Astrocyte (in vitro differentiated cells and primary cell): ENCODE results near the gene CDH11. TPM values are rescaled to one million over a fixed set of nuclear protein-coding genes. Genes with fewer than 3 reads are reported as not detected.

Experiments used
- DNase-seq: peaks from one replicate; pipeline ENCODE4 v3.0.0-alpha.2; 2010; ENCODE audit warnings: low read depth
- FAIRE-seq: peaks from 2 replicates; lab custom pipeline; 2011; peaks lifted over from hg19 to GRCh38; lab: Jason Lieb, UNC
- H2AFZ ChIP-seq: 2 replicates; pipeline ENCODE4 v1.6.0; 2012; ENCODE audit warnings: low read depth, low read length, inconsistent platforms
- H3K27ac ChIP-seq: 2 replicates; pipeline ENCODE4 v1.5.1; 2011; ENCODE audit warnings: low read depth, low read length, inconsistent platforms
- H3K27me3 ChIP-seq: 2 replicates; pipeline ENCODE4 v1.6.0; 2011; ENCODE audit warnings: low read length, inconsistent platforms; ENCODE audit not compliant: insufficient read depth
- H3K36me3 ChIP-seq: 2 replicates; pipeline ENCODE4 v1.5.1; 2011; ENCODE audit warnings: low read length, inconsistent platforms; ENCODE audit not compliant: insufficient read depth
- H3K4me1 ChIP-seq: 2 replicates; pipeline ENCODE4 v1.5.1; 2011; ENCODE audit warnings: low read length, inconsistent platforms; ENCODE audit not compliant: insufficient read depth
- H3K4me2 ChIP-seq: 2 replicates; pipeline ENCODE4 v1.6.0; 2012; ENCODE audit warnings: low read length, inconsistent platforms
- H3K4me3 ChIP-seq: 2 replicates; pipeline ENCODE4 v1.5.1; 2011; ENCODE audit warnings: low read depth, mild to moderate bottlenecking, low read length, inconsistent platforms; ENCODE audit not compliant: insufficient read depth
- H3K79me2 ChIP-seq: 2 replicates; pipeline ENCODE4 v1.6.0; 2012; ENCODE audit warnings: mild to moderate bottlenecking, low read length, inconsistent platforms; ENCODE audit not compliant: insufficient read depth
- H3K9ac ChIP-seq: 2 replicates; pipeline ENCODE4 v1.6.0; 2012; ENCODE audit warnings: mild to moderate bottlenecking, low read length, inconsistent platforms
- H3K9me3 ChIP-seq: 2 replicates; pipeline ENCODE4 v1.5.1; 2012; ENCODE audit warnings: low read depth, mild to moderate bottlenecking, low read length, inconsistent platforms; ENCODE audit not compliant: insufficient read depth
- H4K20me1 ChIP-seq: 2 replicates; pipeline ENCODE4 v1.6.0; 2012; ENCODE audit warnings: low read length, inconsistent platforms; ENCODE audit not compliant: insufficient read depth
- H3K27ac Mint-ChIP-seq: one replicate; pipeline ENCODE4 v1.8.0; 2021; ENCODE audit warnings: mild to moderate bottlenecking, mixed read lengths; ENCODE audit not compliant: unreplicated experiment
- H3K27me3 Mint-ChIP-seq: one replicate; pipeline ENCODE4 v1.8.0; 2021; ENCODE audit warnings: low read depth, mixed read lengths; ENCODE audit not compliant: unreplicated experiment
- H3K36me3 Mint-ChIP-seq: one replicate; pipeline ENCODE4 v1.8.0; 2021; ENCODE audit warnings: low read depth, mixed read lengths; ENCODE audit not compliant: unreplicated experiment
- H3K4me1 Mint-ChIP-seq: one replicate; pipeline ENCODE4 v1.8.0; 2021; ENCODE audit warnings: low read depth, mixed read lengths; ENCODE audit not compliant: unreplicated experiment
- H3K4me3 Mint-ChIP-seq: one replicate; pipeline ENCODE4 v1.8.0; 2021; ENCODE audit warnings: mild to moderate bottlenecking, moderate library complexity, mixed read lengths; ENCODE audit not compliant: unreplicated experiment
- H3K9me3 Mint-ChIP-seq: one replicate; pipeline ENCODE4 v1.8.0; 2021; ENCODE audit warnings: mild to moderate bottlenecking, mixed read lengths; ENCODE audit not compliant: unreplicated experiment
- CTCF ChIP-seq: IDR thresholded peaks from 2 replicates; pipeline ENCODE4 v1.5.1; 2011; ENCODE audit warnings: low read depth, mild to moderate bottlenecking, inconsistent platforms, low read length, moderate library complexity; ENCODE audit not compliant: insufficient read depth
- EZH2 ChIP-seq: IDR thresholded peaks from 2 replicates; pipeline ENCODE4 v1.6.1; 2012; ENCODE audit warnings: mild to moderate bottlenecking, low read length, inconsistent platforms; ENCODE audit not compliant: insufficient read depth
- total RNA-seq: library from RNA; stranded (reverse); gene quantifications from 2 replicates; pipeline ENCODE4 v1.2.1, GENCODE V29; 2021

The CDH11 gene
- total RNA-seq, 1 donor from 2014 or later: 313 TPM

DNA sequence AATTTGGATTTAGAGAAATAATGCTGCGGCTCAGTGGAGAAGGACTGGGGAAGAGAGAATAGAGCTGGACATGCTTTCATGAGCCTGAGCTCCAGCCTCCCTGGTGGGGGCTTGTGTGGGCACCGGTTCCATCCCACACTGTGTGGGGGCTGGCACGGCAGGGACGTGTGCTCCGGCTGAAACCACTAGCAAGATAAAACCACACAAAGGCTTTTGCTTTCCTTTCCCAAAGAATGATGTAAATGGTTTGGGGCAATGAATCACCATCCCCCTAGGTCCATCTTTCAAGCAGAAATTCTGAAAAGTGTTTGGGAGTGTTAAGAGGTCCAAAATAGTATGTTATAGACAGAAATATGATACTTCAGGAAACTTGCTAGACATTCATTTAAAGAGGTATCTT, 77.0 kb downstream of the CDH11 start:
- Mint-ChIP-seq H3K36me3 (peaks cover 51% of the 10 kb centered on the region), H3K4me3 (peak overlapping the region; percentile 54), H3K27ac (peak overlapping the region; percentile 98), H3K27me3 (no peaks in the 10 kb centered on the region), H3K4me1 (peaks cover 40% of the 10 kb centered on the region), H3K9me3 (no peaks in the 10 kb centered on the region)
- no peak for TF ChIP-seq EZH2
- no peak for TF ChIP-seq CTCF
- FAIRE-seq: no peak
- H3K4me1 ChIP-seq: peaks cover 17% of the 10 kb centered on the region
- peak; percentile 92 for DNase-seq
- H2AFZ ChIP-seq: no peak overlapping the region
- peak overlapping the region; percentile 83 for H3K27ac ChIP-seq
- peak overlapping the region; percentile 2 for H3K4me3 ChIP-seq
- H4K20me1 ChIP-seq: peaks cover 87% of the 10 kb centered on the region
- H3K4me2 ChIP-seq: peak overlapping the region; percentile 75
- no peaks in the 10 kb centered on the region for H3K27me3 ChIP-seq
- peaks cover 44% of the 10 kb centered on the region for H3K36me3 ChIP-seq
- H3K9ac ChIP-seq: peak overlapping the region; percentile 76
- peaks cover 89% of the 10 kb centered on the region for H3K79me2 ChIP-seq
- no peaks in the 10 kb centered on the region for H3K9me3 ChIP-seq

DNA sequence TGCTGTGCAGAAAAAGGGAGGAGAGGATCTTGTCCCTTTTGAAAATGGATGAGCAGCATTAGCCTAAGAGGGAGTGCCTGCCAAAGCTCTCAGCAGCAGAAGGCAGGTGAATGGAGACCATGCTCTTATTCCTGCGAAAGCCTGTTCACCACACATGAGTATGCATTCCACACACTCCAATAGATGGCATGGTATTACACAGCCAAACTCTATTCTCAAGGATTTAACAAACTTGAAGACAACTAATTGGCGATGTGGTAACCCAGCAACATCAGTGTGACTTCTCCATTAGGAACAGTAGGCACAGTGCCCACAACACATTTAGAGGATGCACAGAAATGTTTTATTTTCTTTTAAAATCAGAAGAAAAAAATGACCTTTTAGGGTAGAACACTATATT, 77.8 kb downstream of the CDH11 start:
- FAIRE-seq: no peak
- H3K4me2 ChIP-seq: no peak overlapping the region
- peaks cover 84% of the 10 kb centered on the region for H3K79me2 ChIP-seq
- H3K4me1 Mint-ChIP-seq: peaks cover 40% of the 10 kb centered on the region
- H3K9ac ChIP-seq: peak overlapping the region; percentile 76
- peaks cover 52% of the 10 kb centered on the region for H3K36me3 Mint-ChIP-seq
- no peak overlapping the region for H3K4me3 Mint-ChIP-seq
- peak overlapping the region; percentile 98 for H3K27ac Mint-ChIP-seq
- DNase-seq: no peak
- H4K20me1 ChIP-seq: peaks cover 80% of the 10 kb centered on the region
- no peak for TF ChIP-seq CTCF
- TF ChIP-seq EZH2: no peak
- H3K27ac ChIP-seq: peak overlapping the region; percentile 83
- no peak overlapping the region for H3K4me3 ChIP-seq
- H3K9me3 ChIP-seq: no peaks in the 10 kb centered on the region
- H3K4me1 ChIP-seq: peaks cover 17% of the 10 kb centered on the region
- H3K27me3 Mint-ChIP-seq: no peaks in the 10 kb centered on the region
- no peak overlapping the region for H2AFZ ChIP-seq
- no peaks in the 10 kb centered on the region for H3K9me3 Mint-ChIP-seq
- peaks cover 36% of the 10 kb centered on the region for H3K36me3 ChIP-seq
- H3K27me3 ChIP-seq: no peaks in the 10 kb centered on the region
